Body of pancreas (tissue), 4 donors: Measurements from ENCODE around the gene PDGFA.

Experiments used
- POLR2A ChIP-seq, 3 donors: fragments of 450-650 bp; IDR thresholded peaks; one replicate each; pipeline ENCODE4 v1.6.1; 2016; ENCODE audit warnings: antibody characterized with exemption in 3 of 3, mild to moderate bottlenecking in 2 of 3
- TF ChIP-seq, protein P1 (sequence below), 7 experiments: fragments of 450-650 bp in 4 of 7; fragments of 200-600 bp in 3 of 7; sonication (generic) in 3 of 7; IDR thresholded peaks; one replicate each; pipeline ENCODE4 v1.5.1; 2016 to 2019; ENCODE audit warnings: antibody characterized with exemption in 7 of 7

GRCh38 chr7:471866-472639 lies 47.6 kb downstream of the PDGFA start:
- TF ChIP-seq, protein P1, sequence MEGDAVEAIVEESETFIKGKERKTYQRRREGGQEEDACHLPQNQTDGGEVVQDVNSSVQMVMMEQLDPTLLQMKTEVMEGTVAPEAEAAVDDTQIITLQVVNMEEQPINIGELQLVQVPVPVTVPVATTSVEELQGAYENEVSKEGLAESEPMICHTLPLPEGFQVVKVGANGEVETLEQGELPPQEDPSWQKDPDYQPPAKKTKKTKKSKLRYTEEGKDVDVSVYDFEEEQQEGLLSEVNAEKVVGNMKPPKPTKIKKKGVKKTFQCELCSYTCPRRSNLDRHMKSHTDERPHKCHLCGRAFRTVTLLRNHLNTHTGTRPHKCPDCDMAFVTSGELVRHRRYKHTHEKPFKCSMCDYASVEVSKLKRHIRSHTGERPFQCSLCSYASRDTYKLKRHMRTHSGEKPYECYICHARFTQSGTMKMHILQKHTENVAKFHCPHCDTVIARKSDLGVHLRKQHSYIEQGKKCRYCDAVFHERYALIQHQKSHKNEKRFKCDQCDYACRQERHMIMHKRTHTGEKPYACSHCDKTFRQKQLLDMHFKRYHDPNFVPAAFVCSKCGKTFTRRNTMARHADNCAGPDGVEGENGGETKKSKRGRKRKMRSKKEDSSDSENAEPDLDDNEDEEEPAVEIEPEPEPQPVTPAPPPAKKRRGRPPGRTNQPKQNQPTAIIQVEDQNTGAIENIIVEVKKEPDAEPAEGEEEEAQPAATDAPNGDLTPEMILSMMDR (IDR thresholded peaks at IDR 0.05), result no peak
- TF ChIP-seq POLR2A (IDR thresholded peaks at IDR 0.05), result no peak
